Peyer's patch (tissue), 4 donors: ENCODE results near the gene TSPAN8. TPM values are rescaled to one million over a fixed set of nuclear protein-coding genes. Genes with fewer than 3 reads are reported as not detected.
"Not testable (repeated sequence)": the region's sequence is repeated elsewhere in the genome, so short reads cannot be mapped to it uniquely, and the experiment has no call there.

Experiments
- DNase-seq, 3 donors: peaks; one replicate each; pipeline ENCODE4 v3.0.0-alpha.2; 2017 to 2019
- H3K27ac ChIP-seq, 4 donors: fragments of 200-600 bp; sonication (generic); one replicate each; pipeline ENCODE4 v1.5.1; 2016 to 2019
- H3K27me3 ChIP-seq, 2 donors: fragments of 200-600 bp; sonication (generic); one replicate each; pipeline ENCODE4 v1.5.1; 2019
- H3K36me3 ChIP-seq, 3 donors: fragments of 200-600 bp; sonication (generic); one replicate each; pipeline ENCODE4 v1.5.1; 2016 to 2019
- H3K4me1 ChIP-seq, 4 donors: fragments of 200-600 bp; sonication (generic); one replicate each; pipeline ENCODE4 v1.5.1; 2016 to 2019
- H3K4me3 ChIP-seq, 4 donors: fragments of 200-600 bp; sonication (generic); 1 replicate in 3 of 4; 2 replicates in 1 of 4; pipeline ENCODE4 v1.5.1; 2016 to 2019; ENCODE audit warnings: mild to moderate bottlenecking in 1 of 4
- H3K9me3 ChIP-seq, 4 donors: fragments of 200-600 bp; sonication (generic); one replicate each; pipeline ENCODE4 v1.5.1; 2016 to 2019; ENCODE audit warnings: mild to moderate bottlenecking in 1 of 4
- POLR2A ChIP-seq, 2 donors: fragments of 450-650 bp; IDR thresholded peaks; one replicate each; pipeline ENCODE4 v1.5.1; 2017; ENCODE audit warnings: antibody characterized with exemption in 2 of 2, mild to moderate bottlenecking in 2 of 2, moderate library complexity in 2 of 2
- total RNA-seq, 4 donors: library from RNA; depleted of rRNA; stranded (reverse); fragments of >200 nt; gene quantifications; one replicate each; pipeline ENCODE4 v1.1.0, GENCODE V29; 2016
- TF ChIP-seq, protein P1 (sequence below), 6 experiments: fragments of 450-650 bp in 4 of 6; fragments of 200-600 bp in 2 of 6; sonication (generic) in 1 of 6; IDR thresholded peaks; one replicate each; pipeline ENCODE4 v1.5.1; 2017 to 2019; ENCODE audit warnings: antibody characterized with exemption in 6 of 6, mild to moderate bottlenecking in 3 of 6, moderate library complexity in 1 of 6

The TSPAN8 gene
- total RNA-seq, 4 donors from 2014 or later, result 71.0 to 963 (median 558) TPM

DNA sequence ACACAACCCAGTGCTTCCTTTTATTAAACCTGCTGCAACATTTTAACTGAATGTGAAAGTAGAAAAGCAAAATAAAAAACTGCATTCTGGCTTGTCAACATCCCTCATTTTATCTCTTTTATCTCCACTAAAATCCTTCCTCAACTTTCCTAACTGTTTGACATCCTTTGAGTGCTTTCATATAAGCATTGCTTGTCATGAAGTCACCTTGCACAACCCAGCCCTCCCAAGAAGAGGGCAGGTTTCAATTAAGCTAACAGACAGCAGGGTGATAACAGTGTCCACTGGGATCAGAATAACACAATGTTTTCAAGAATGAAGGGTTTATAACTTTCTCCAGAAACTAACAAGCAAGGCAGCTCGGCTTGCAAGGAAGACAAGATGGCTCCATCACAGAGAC lies 16.3 kb upstream of the TSPAN8 start:
- Histone ChIP-seq H3K4me3 (no peak overlapping the region), H3K36me3 (no peaks in the 10 kb centered on the region), H3K27ac (no peak overlapping the region), H3K9me3 (no peaks in the 10 kb centered on the region), H3K4me1 (no peaks in the 10 kb centered on the region), H3K27me3 (no peaks in the 10 kb centered on the region)
- TF ChIP-seq, protein P1, sequence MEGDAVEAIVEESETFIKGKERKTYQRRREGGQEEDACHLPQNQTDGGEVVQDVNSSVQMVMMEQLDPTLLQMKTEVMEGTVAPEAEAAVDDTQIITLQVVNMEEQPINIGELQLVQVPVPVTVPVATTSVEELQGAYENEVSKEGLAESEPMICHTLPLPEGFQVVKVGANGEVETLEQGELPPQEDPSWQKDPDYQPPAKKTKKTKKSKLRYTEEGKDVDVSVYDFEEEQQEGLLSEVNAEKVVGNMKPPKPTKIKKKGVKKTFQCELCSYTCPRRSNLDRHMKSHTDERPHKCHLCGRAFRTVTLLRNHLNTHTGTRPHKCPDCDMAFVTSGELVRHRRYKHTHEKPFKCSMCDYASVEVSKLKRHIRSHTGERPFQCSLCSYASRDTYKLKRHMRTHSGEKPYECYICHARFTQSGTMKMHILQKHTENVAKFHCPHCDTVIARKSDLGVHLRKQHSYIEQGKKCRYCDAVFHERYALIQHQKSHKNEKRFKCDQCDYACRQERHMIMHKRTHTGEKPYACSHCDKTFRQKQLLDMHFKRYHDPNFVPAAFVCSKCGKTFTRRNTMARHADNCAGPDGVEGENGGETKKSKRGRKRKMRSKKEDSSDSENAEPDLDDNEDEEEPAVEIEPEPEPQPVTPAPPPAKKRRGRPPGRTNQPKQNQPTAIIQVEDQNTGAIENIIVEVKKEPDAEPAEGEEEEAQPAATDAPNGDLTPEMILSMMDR (IDR thresholded peaks at IDR 0.05), result no peak
- no peak for TF ChIP-seq POLR2A (IDR thresholded peaks at IDR 0.05)
- DNase-seq, result no peak

DNA sequence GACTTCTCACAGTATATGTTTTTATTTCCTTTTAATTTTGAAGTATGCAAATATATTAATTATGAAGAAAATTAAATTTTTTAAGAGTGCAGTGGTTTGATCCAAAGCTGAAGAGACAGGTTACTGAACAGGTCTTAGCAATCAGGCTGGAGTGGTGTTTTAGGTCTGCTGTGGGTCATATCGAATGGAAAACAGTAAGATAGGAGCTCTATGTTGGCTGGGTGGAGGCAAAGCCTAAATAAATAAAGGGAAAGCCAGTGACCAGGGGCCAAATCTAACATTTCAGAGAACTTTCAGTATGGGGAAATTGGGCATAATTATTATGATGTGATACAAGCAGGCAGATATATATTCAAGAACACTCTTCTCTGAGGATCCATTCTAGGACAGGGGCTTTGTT lies 12.7 kb upstream of the TSPAN8 start:
- TF ChIP-seq POLR2A (IDR thresholded peaks at IDR 0.05), result no peak
- TF ChIP-seq, protein P1 (IDR thresholded peaks at IDR 0.05), result no peak
- Histone ChIP-seq H3K9me3 (no peaks in the 10 kb centered on the region), H3K27me3 (no peaks in the 10 kb centered on the region), H3K4me1 (no peaks in the 10 kb centered on the region), H3K4me3 (no peak overlapping the region), H3K27ac (no peak overlapping the region), H3K36me3 (no peaks in the 10 kb centered on the region)
- DNase-seq, result no peak

DNA sequence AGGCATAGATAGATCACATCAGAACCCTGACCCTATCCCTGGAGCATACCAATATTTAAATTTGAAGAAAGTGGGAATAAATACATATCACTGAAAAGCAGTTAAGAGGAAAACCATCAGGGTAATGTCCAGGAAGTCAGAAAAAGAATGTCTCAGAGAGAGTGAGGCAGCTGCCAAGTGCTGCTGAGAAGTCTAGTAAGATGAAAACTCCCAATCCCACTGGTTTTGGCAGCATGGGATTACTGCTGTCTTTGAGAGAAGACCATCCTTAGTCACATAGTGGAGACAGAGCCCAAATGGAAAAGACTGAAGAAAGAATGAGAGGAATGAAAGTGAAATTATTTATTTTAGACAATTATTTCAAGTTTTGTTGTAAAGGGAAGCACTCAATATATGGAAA lies 11.5 kb upstream of the TSPAN8 start:
- H3K36me3 ChIP-seq, result no peaks in the 10 kb centered on the region
- H3K27ac ChIP-seq, result no peak overlapping the region
- no peak overlapping the region for H3K4me3 ChIP-seq
- H3K9me3 ChIP-seq, result no peaks in the 10 kb centered on the region
- DNase-seq, result no peak
- TF ChIP-seq, protein P1 (IDR thresholded peaks at IDR 0.05), result no peak
- TF ChIP-seq POLR2A (IDR thresholded peaks at IDR 0.05), result no peak
- peaks cover 0 to 3% (median under 1%) of the 10 kb centered on the region in 4 donors for H3K4me1 ChIP-seq
- no peaks in the 10 kb centered on the region for H3K27me3 ChIP-seq

DNA sequence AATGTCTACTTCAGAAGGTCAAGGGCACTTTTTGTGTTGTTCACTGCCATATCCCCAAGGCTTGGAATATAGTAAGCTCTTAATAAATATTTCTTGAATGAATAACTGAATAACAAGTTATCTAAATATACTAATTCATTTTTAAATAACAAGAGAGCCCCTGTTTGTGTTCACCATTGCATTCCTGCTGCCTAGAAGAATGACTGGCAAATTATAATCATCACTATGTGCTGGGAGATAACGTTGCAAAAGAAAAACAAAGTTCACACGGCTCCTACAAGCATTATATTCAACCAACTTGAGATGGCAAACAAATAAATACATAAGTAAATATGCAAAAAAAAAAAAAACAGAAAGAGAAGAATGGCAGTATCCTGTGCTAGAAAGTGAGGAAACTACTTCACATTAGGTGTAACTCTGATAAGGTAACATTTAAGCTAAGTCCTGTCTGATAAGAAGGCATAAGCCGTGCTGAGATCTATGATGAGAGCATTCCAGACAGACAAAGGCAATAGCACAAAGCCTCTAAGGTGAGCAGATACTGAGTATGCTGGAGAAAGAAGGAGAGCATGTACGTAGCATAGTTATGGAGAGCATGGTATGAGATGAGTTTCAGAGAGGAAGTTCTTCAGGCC lies 9.2 kb upstream of the TSPAN8 start:
- DNase-seq, result no peak
- Histone ChIP-seq H3K27me3 (no peaks in the 10 kb centered on the region), H3K36me3 (no peaks in the 10 kb centered on the region), H3K27ac (peak overlapping the region in 1 of 4 donors; percentile 14), H3K4me3 (no peak overlapping the region), H3K4me1 (peaks cover 0 to 16% (median 1%) of the 10 kb centered on the region in 4 donors), H3K9me3 (no peaks in the 10 kb centered on the region)
- TF ChIP-seq POLR2A (IDR thresholded peaks at IDR 0.05), result no peak
- TF ChIP-seq, protein P1 (IDR thresholded peaks at IDR 0.05), result no peak

DNA sequence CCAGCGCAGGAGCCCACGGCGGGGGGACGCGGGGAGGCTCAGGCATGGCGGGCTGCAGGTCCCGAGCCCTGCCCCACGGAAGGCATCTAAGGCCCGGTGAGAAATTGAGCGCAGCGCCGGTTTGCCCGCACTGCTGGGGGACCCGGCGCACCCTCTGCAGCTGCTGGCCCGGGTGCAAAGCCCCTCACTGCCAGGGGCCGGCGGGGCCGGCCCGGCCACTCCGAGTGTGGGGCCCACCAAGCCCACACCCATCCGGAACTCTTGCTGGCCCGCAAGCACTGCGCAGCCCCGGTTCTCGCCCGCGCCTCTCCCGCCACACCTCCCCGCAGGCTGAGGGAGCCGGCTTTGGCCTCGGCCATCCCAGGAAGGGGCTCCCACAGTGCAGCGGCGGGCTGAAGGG lies 8.5 kb upstream of the TSPAN8 start:
- Histone ChIP-seq H3K27ac (no peak overlapping the region), H3K4me1 (peaks cover 0 to 18% (median 1%) of the 10 kb centered on the region in 4 donors), H3K36me3 (no peaks in the 10 kb centered on the region), H3K27me3 (no peaks in the 10 kb centered on the region), H3K4me3 (no peak overlapping the region), H3K9me3 (no peaks in the 10 kb centered on the region)
- DNase-seq, result no peak
- no peak for TF ChIP-seq POLR2A (IDR thresholded peaks at IDR 0.05)
- TF ChIP-seq, protein P1 (IDR thresholded peaks at IDR 0.05), result no peak

DNA sequence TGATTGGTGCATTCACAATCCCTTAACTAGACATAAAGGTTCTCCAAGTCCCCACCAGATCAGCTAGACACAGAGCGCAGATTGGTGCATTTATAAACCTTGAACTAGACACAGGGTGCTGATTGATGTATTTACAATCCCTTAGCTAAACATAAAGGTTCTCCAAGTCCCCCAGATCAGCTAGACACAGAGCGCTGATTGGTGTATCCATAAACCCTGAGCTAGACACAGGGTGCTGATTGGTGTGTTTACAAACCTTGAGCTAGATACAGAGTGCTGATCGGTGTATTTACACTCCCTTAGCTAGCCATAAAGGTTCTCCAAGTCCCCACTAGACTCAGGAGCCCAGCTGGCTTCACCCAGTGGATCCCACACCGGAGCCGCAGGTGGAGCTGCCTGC lies 8.0 kb upstream of the TSPAN8 start:
- H3K27me3 ChIP-seq, H3K36me3 ChIP-seq, DNase-seq, H3K9me3 ChIP-seq, H3K4me3 ChIP-seq: not testable (repeated sequence)
- Histone ChIP-seq H3K4me1 (peaks cover 0 to 18% (median 1%) of the 10 kb centered on the region in 4 donors), H3K27ac (peak overlapping the region in 1 of 4 donors; percentile 88)
